ENCODE results near the gene SGCD.

Gene SGCD

GRCh38 chr5:156326718-156327259 is at the start of gene SGCD:
Gene SGCD (plus strand): TSS chr5:156327164.
- DNase-seq, result peak; percentile 83

- no peak for DNase-seq
Observed at GRCh38 chr5:156277290-156277689, 49.7 kb upstream of the SGCD start.

- DNase-seq, result no peak
Observed at GRCh38 chr5:156295431-156295830, 31.5 kb upstream of the SGCD start.

- DNase-seq, result no peak
Observed at GRCh38 chr5:156310115-156310514, 16.8 kb upstream of the SGCD start.

- DNase-seq, result no peak
Observed at GRCh38 chr5:156312897-156313694, 13.9 kb upstream of the SGCD start.

- no peak for DNase-seq
Observed at GRCh38 chr5:156314416-156314815, 12.5 kb upstream of the SGCD start.

GRCh38 chr5:156322666-156323065 is 4.3 kb upstream of the SGCD start:
- DNase-seq, result no peak

- no peak for DNase-seq
Observed at GRCh38 chr5:156327296-156327695, 332 bp downstream of the SGCD start.

- DNase-seq, result no peak
Observed at GRCh38 chr5:156328161-156328560, 1.2 kb downstream of the SGCD start.

GRCh38 chr5:156328766-156329165 is 1.8 kb downstream of the SGCD start:
- DNase-seq, result no peak

GRCh38 chr5:156329171-156329611 is 2.2 kb downstream of the SGCD start:
- peak; percentile 14 for DNase-seq

- no peak for DNase-seq
Observed at GRCh38 chr5:156330141-156330870, 3.3 kb downstream of the SGCD start.

GRCh38 chr5:156331181-156331580 is 4.2 kb downstream of the SGCD start:
- no peak for DNase-seq

- no peak for DNase-seq
Observed at GRCh38 chr5:156331845-156332244, 4.9 kb downstream of the SGCD start.

GRCh38 chr5:156332245-156332644 is 5.3 kb downstream of the SGCD start:
- no peak for DNase-seq

- no peak for DNase-seq
Observed at GRCh38 chr5:156339139-156339841, 12.3 kb downstream of the SGCD start.

- DNase-seq, result no peak
Observed at GRCh38 chr5:156340893-156341292, 13.9 kb downstream of the SGCD start.

GRCh38 chr5:156350256-156350655 is 23.3 kb downstream of the SGCD start:
- no peak for DNase-seq

GRCh38 chr5:156351423-156351822 is 24.5 kb downstream of the SGCD start:
- no peak for DNase-seq

GRCh38 chr5:156354571-156354970 is 27.6 kb downstream of the SGCD start:
- no peak for DNase-seq

GRCh38 chr5:156356238-156356637 is 29.3 kb downstream of the SGCD start:
- DNase-seq, result no peak

GRCh38 chr5:156359476-156359875 is 32.5 kb downstream of the SGCD start:
- no peak for DNase-seq

- no peak for DNase-seq
Observed at GRCh38 chr5:156361436-156362109, 34.6 kb downstream of the SGCD start.
